Epithelial cell of esophagus (primary cell): Measurements from ENCODE around the gene AFF1.

ENCODE experiments used
- DNase-seq: peaks from one replicate; pipeline ENCODE4 v3.0.0; 2010; ENCODE audit warnings: low read depth
- H3K4me3 ChIP-seq: 2 replicates; pipeline ENCODE4 v1.5.1; 2011; ENCODE audit warnings: mild to moderate bottlenecking, low read length, control low read depth
- CTCF ChIP-seq: IDR thresholded peaks from 2 replicates; pipeline ENCODE4 v1.5.1; 2011; ENCODE audit warnings: low read depth, mild to moderate bottlenecking, low read length, control low read depth, inconsistent platforms; ENCODE audit not compliant: insufficient read depth; ENCODE audit errors: missing control alignments

The AFF1 gene

GRCh38 chr4:87097075-87097474 is 162.3 kb downstream of the AFF1 start:
- no peak for DNase-seq
- no peak for TF ChIP-seq CTCF
- H3K4me3 ChIP-seq = no peak overlapping the region

- no peak for TF ChIP-seq CTCF
- no peak for DNase-seq
- H3K4me3 ChIP-seq = no peak overlapping the region
These were observed 165.4 kb downstream of the AFF1 start for GRCh38 chr4:87100168-87100567.

GRCh38 chr4:87101543-87102199 is 166.9 kb downstream of the AFF1 start:
- TF ChIP-seq CTCF = no peak
- no peak overlapping the region for H3K4me3 ChIP-seq
- DNase-seq = peak; percentile 84

GRCh38 chr4:87103086-87103485 is 168.3 kb downstream of the AFF1 start:
- H3K4me3 ChIP-seq = no peak overlapping the region
- TF ChIP-seq CTCF = no peak
- no peak for DNase-seq

GRCh38 chr4:87103691-87104187 is 168.9 kb downstream of the AFF1 start:
- no peak for TF ChIP-seq CTCF
- peak; percentile 93 for DNase-seq
- H3K4me3 ChIP-seq = no peak overlapping the region

- TF ChIP-seq CTCF = no peak
- DNase-seq = no peak
- H3K4me3 ChIP-seq = no peak overlapping the region
These were observed 170.5 kb downstream of the AFF1 start for GRCh38 chr4:87105101-87105845.

GRCh38 chr4:87108142-87108546 is 173.3 kb downstream of the AFF1 start:
- no peak overlapping the region for H3K4me3 ChIP-seq
- peak; percentile 82 for DNase-seq
- no peak for TF ChIP-seq CTCF
